Neural crest cell (in vitro differentiated cells): Measurements from ENCODE around the gene SLC2A4RG. TPM values are rescaled to one million over a fixed set of nuclear protein-coding genes. Genes with fewer than 3 reads are reported as not detected.

Source experiments
- DNase-seq: peaks from one replicate; pipeline ENCODE4 v3.0.0; 2021; ENCODE audit warnings: low read depth, mixed read lengths, low spot score
- H3K27ac Mint-ChIP-seq: one replicate; pipeline ENCODE4 v1.8.0; 2021; ENCODE audit warnings: mild to moderate bottlenecking, mixed read lengths; ENCODE audit not compliant: unreplicated experiment
- H3K27me3 Mint-ChIP-seq: 2 replicates; pipeline ENCODE4 v1.8.0; 2021; ENCODE audit warnings: low read depth, mild to moderate bottlenecking, mixed read lengths
- H3K36me3 Mint-ChIP-seq: 2 replicates; pipeline ENCODE4 v1.8.0; 2021; ENCODE audit warnings: low read depth, mild to moderate bottlenecking, mixed read lengths
- H3K4me1 Mint-ChIP-seq: 2 replicates; pipeline ENCODE4 v1.8.0; 2021; ENCODE audit warnings: mixed read lengths
- H3K4me3 Mint-ChIP-seq: one replicate; pipeline ENCODE4 v1.8.0; 2021; ENCODE audit warnings: mild to moderate bottlenecking, mixed read lengths
- H3K9me3 Mint-ChIP-seq: 2 replicates; pipeline ENCODE4 v1.8.0; 2021; ENCODE audit warnings: mixed read lengths
- long read RNA-seq: library from polyadenylated mRNA; unstranded; transcript quantifications from one replicate; pipeline ENCODE4 v2.0.0, GENCODE V29; 2020
- total RNA-seq: library from RNA; stranded (reverse); gene quantifications from 2 replicates; pipeline ENCODE4 v1.2.1, GENCODE V29; 2021
- TF ChIP-seq, protein P1 (sequence below): fragments of 200-600 bp; sonication (generic); conservative IDR thresholded peaks from 2 replicates; pipeline ENCODE4 v1.5.0; 2021; ENCODE audit warnings: antibody characterized with exemption, mild to moderate bottlenecking

SLC2A4RG gene, protein sequence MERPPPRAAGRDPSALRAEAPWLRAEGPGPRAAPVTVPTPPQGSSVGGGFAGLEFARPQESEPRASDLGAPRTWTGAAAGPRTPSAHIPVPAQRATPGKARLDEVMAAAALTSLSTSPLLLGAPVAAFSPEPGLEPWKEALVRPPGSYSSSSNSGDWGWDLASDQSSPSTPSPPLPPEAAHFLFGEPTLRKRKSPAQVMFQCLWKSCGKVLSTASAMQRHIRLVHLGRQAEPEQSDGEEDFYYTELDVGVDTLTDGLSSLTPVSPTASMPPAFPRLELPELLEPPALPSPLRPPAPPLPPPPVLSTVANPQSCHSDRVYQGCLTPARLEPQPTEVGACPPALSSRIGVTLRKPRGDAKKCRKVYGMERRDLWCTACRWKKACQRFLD
- total RNA-seq = 73.3 and 79.1 TPM in 2 replicates
- long read RNA-seq, partial matches to known transcripts = 0 of 1 reads
- long read RNA-seq, other reads (novel, unspliced or antisense) = 1 of 1 reads

DNA sequence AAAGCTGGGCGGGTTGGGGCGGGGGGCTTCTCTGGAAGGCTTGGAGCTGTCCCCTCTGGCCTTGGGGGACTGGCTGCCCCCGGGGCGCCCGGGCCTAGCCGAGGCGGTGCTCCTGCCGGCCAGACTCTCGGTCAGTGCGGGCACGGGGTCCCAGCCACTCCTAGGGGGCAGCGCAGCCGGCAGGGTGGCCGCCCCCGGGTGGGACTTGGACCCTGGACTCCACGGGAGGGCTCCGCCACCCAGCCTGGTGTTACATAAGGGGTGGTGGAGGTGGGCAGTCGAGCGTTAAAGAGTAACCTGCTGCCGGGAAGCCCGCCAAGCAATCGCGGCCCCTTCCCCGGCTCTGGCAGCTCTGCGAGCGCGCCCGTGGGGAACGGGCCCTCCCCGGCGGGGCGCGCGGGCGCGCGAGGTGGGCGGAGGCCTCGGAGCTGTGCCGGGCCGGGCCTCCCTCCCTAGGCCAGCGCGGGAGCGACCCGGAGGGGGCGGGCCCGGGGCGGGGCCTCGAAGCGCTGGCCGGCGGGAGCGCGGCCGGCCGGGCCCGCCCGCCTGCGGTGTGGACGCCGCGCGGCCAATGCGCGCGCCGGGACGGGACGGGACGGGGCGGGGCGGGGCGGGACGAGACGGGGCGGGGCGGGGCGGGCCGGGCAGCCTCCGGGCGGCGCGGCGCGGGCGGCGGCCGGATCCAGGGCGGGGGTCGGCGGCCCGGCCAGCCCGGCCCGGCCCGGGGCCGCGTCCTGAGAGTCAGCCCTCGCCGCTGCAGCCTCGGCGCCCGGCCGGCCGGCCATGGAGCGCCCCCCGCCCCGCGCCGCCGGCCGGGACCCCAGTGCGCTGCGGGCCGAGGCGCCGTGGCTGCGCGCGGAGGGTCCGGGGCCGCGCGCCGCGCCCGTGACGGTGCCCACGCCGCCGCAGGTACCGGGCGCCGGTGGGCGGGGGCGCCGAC lies at the start of gene SLC2A4RG:
SLC2A4RG (plus strand) TSS at position 647 of the 940 bp plus-strand sequence; CDS start at position 784, 137 bp downstream.
- Mint-ChIP-seq H3K4me3 (peak within 1 kb of the TSS; percentile 38), H3K9me3 (no peaks in the 10 kb centered on the region), H3K36me3 (peaks cover 4% of the 10 kb centered on the region), H3K27ac (no peak within 1 kb of the TSS), H3K4me1 (no peaks in the 10 kb centered on the region), H3K27me3 (peaks cover 6% of the 10 kb centered on the region)
- TF ChIP-seq, protein P1, sequence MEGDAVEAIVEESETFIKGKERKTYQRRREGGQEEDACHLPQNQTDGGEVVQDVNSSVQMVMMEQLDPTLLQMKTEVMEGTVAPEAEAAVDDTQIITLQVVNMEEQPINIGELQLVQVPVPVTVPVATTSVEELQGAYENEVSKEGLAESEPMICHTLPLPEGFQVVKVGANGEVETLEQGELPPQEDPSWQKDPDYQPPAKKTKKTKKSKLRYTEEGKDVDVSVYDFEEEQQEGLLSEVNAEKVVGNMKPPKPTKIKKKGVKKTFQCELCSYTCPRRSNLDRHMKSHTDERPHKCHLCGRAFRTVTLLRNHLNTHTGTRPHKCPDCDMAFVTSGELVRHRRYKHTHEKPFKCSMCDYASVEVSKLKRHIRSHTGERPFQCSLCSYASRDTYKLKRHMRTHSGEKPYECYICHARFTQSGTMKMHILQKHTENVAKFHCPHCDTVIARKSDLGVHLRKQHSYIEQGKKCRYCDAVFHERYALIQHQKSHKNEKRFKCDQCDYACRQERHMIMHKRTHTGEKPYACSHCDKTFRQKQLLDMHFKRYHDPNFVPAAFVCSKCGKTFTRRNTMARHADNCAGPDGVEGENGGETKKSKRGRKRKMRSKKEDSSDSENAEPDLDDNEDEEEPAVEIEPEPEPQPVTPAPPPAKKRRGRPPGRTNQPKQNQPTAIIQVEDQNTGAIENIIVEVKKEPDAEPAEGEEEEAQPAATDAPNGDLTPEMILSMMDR = no peak
- DNase-seq = peak; percentile 59

DNA sequence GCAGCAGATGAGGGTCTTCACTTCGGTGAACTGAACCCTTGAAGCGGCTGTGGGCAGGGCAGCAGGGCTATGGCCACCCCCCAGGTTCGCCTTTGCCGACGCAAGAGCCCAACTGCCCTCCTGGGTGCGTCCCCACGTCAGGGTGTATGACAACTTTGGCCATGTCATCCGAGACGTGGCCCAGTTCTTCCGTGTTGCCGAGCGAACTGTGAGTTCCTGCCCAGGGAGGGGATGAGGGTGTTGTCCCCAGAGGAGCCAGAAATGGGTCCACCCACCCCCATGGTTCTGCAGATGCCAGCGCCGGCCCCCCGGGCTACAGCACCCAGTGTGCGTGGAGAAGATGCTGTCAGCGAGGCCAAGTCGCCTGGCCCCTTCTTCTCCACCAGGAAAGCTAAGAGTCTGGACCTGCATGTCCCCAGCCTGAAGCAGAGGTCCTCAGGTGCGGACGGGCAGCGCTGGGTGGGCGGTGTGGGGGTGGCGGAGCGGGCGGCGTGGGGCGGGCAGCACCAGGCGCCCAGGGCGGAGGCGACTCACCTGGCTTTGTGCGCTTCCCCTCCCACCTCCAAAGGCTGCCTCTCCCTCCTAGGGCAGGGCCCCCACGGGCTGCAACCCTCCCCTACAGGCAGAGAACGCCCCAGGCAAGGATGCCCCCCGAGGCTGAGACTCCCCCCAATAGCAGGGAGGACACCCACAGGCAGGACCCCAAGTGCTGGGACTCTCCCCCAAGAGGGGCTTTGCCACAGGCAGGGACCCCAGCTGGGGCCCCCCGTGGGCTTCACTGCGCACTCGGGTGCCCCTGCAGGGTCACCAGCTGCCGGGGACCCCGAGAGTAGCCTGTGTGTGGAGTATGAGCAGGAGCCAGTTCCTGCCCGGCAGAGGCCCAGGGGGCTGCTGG lies 49.3 kb upstream of the SLC2A4RG start:
- Mint-ChIP-seq H3K27ac (peak overlapping the region; percentile 50), H3K4me3 (no peak overlapping the region), H3K9me3 (no peaks in the 10 kb centered on the region), H3K4me1 (peaks cover 5% of the 10 kb centered on the region), H3K27me3 (peaks cover 6% of the 10 kb centered on the region), H3K36me3 (peaks cover 5% of the 10 kb centered on the region)
- DNase-seq = no peak
- TF ChIP-seq, protein P1 = no peak

DNA sequence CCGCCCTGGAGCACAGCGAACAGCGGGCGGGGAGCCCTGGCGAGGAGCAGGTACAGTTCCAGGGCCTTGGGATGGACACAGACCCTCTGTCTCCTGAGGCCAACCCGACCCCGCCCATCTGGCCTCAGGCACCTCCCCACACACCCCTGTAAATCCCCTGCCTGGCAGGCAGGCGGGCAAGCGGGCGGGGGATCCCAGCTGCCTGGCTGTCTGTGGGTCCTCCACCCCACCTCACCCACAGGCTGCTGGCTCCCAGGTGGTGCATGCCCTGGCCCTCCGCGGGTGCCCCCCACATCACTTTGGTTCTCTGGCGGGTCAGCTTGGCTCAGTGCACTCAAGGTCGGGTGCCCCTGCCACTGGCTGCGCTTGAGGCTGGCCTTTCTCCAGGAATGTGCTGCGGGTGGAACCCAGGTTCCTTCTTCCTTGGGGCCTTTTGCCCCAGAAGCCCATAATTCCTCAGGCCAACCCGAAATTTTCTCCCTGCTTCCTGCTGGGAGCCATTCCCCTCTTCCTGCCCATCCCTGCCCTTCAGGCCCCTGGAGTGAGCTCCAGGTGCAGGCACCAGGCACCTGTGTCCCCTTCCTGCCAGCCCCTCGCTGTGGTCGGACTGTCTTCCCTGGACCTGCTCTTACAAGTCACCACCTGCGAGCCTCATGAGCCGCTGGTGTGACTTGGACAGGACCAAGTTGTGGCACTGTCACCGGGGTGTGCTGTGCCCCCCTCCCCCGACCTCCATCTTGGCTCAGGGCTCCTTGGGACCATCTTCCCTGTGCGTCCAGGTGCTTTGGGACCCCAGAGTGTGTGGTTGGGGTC lies 48.5 kb upstream of the SLC2A4RG start:
- TF ChIP-seq, protein P1 = no peak
- Mint-ChIP-seq H3K27me3 (peaks cover 6% of the 10 kb centered on the region), H3K27ac (no peak overlapping the region), H3K4me1 (peaks cover 5% of the 10 kb centered on the region), H3K36me3 (peaks cover 5% of the 10 kb centered on the region), H3K9me3 (no peaks in the 10 kb centered on the region), H3K4me3 (peak overlapping the region; percentile 74)
- DNase-seq = no peak

DNA sequence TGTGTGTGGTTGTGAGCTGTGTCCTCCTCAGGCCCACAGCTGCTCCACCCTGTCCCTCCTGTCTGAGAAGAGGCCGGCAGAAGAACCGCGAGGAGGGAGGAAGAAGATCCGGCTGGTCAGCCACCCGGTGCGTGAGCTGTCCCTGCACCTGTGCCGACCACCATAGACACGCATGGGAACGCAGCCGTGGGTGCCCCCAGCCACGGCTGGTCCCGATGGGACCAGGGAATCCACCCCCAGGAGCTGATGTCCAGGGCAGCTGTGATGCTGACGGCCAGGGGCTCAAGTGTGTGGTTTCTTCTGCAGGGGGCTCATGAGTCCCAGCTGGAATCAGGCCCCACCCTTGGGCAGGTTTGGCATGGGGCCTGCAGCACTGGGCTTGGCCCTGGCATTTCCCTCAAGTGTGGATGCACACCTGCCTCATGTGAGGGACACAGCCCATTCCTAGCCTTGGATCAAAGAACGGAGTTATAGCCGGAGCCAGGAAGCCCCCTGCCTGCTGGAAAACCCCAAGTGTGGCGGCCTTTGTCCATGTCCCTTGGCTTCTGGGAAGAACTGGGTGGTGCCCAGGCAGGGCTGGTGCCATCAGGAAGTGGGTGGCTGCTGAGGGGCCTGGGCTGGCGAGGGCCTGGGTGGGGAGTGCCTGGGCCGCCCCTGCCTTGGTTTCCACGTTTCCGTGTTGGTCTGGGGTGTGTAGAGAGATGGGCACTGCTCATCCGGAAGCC lies 47.7 kb upstream of the SLC2A4RG start:
- H3K36me3 Mint-ChIP-seq = peaks cover 5% of the 10 kb centered on the region
- H3K27ac Mint-ChIP-seq = no peak overlapping the region
- no peaks in the 10 kb centered on the region for H3K9me3 Mint-ChIP-seq
- peak overlapping the region; percentile 74 for H3K4me3 Mint-ChIP-seq
- TF ChIP-seq, protein P1 = no peak
- peaks cover 1% of the 10 kb centered on the region for H3K4me1 Mint-ChIP-seq
- H3K27me3 Mint-ChIP-seq = peaks cover 6% of the 10 kb centered on the region
- DNase-seq = no peak
